Muscle layer of duodenum (tissue), 2 donors: ENCODE results near the gene LRP11.
A peak's percentile ranks its signal among the peaks of the same experiment; 100 is the strongest.
"Not testable (repeated sequence)": the region's sequence is repeated elsewhere in the genome, so short reads cannot be mapped to it uniquely, and the experiment has no call there.

Experiments
- H3K27ac ChIP-seq: one replicate; pipeline ENCODE4 v1.7.0; 2013; ENCODE audit warnings: mild to moderate bottlenecking, low read length
- H3K27me3 ChIP-seq: one replicate; pipeline ENCODE4 v1.7.0; 2013; ENCODE audit warnings: low read depth, mild to moderate bottlenecking, control low read depth, low read length
- H3K36me3 ChIP-seq, 2 donors: one replicate each; pipeline ENCODE4 v1.7.0; 2013; ENCODE audit warnings: low read length in 2 of 2, control low read depth in 1 of 2, mild to moderate bottlenecking in 1 of 2; ENCODE audit not compliant: insufficient read depth in 2 of 2, control insufficient read depth in 1 of 2
- H3K4me1 ChIP-seq, 2 donors: one replicate each; pipeline ENCODE4 v1.7.0; 2013; ENCODE audit warnings: low read length in 2 of 2, mild to moderate bottlenecking in 2 of 2, control low read depth in 1 of 2, moderate library complexity in 1 of 2; ENCODE audit not compliant: insufficient read depth in 2 of 2, control insufficient read depth in 1 of 2
- H3K4me3 ChIP-seq, 2 donors: one replicate each; pipeline ENCODE4 v1.7.0; 2013; ENCODE audit warnings: low read length in 2 of 2, low read depth in 1 of 2, mild to moderate bottlenecking in 1 of 2
- H3K9me3 ChIP-seq, 2 donors: one replicate each; pipeline ENCODE4 v1.7.0; 2013; ENCODE audit warnings: low read length in 2 of 2, control low read depth in 1 of 2, mild to moderate bottlenecking in 1 of 2; ENCODE audit not compliant: control insufficient read depth in 1 of 2
- donor health status: healthy.

LRP11 gene

DNA sequence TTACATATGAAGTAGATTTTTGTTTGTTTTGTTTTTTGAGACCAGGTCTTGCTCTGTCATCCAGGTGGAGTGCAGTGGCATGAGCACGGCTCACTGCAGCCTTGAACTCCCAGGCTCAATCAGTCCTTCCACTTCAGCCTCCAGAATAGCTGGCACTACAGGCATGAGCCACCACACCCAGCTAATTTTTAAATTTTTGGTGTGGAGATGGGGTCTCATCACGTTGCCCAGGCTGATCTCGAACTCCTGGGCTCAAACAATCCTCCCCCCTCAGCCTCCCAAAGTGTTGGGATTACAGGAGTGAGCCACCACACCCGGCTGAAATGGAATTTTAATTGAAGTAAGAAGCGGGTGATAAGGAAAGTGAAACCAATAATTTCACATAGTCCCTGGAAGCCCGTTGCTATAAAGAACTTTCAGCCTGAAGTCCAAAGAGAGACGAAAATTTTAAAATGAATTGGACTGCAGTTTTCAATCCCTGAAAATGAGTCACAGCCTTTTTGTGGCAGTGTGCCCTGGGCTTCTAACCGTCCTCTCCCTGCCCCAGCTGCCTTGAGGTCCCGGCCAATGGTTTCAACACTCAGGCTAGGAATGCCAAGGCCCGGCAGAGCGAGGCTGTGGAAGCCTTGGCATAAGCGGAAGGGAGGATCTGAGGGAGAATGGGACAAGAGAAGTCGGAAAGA, 33.0 kb upstream of the LRP11 start:
- Histone ChIP-seq H3K36me3 (no peaks in the 10 kb centered on the region), H3K9me3 (no peaks in the 10 kb centered on the region), H3K27ac (peak overlapping the region; percentile 74), H3K27me3 (no peaks in the 10 kb centered on the region), H3K4me1 (peaks cover 20 to 29% of the 10 kb centered on the region in 2 donors), H3K4me3 (peak overlapping the region; percentile 47 to 51)

DNA sequence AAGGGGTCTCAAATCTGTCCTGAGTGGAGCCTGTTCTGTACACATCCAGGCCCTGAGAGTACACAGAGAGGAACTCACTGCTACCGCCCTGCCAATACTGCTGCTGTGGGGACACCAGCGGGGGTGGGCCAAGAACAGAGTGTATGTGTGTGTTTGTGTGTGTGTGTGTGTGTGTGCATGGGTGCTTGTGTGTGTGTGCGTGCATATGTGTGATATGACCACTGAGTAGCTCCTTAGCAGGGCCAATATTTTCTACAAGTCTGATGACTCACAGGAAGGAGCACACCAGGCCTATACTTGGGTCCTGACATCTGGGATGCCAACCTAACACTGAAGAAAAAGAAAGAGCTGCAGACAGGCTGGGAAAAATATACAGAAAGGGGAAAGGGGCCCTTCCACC, 32.3 kb upstream of the LRP11 start:
- no peaks in the 10 kb centered on the region for H3K27me3 ChIP-seq
- peaks cover 20 to 29% of the 10 kb centered on the region in 2 donors for H3K4me1 ChIP-seq
- peak overlapping the region in 1 of 2 donors; percentile 47 for H3K4me3 ChIP-seq
- no peaks in the 10 kb centered on the region for H3K36me3 ChIP-seq
- H3K27ac ChIP-seq: peak overlapping the region; percentile 74
- no peaks in the 10 kb centered on the region for H3K9me3 ChIP-seq

DNA sequence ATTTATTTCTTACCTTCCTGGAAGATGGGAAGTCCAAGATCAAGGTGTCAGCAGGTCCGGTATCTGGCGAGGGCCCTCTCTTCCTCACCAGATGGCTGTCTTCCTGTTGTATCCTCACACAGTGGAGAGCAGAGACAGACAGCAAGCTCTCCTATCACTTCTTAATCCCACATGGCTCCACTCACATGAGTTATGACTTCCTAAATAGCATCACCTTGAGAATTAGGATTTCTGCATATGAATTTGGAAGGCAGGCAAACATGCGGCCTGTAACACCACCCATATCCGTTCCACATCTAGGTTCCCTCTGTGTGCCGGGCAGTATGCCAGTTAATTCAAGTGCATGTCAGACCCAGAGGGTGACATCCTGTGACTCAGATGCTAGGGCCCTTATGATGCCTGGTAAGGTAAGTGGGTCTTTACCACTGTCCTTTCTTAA, 31.7 kb upstream of the LRP11 start:
- Histone ChIP-seq H3K4me1 (peaks cover 20 to 29% of the 10 kb centered on the region in 2 donors), H3K27me3 (no peaks in the 10 kb centered on the region), H3K27ac (peak overlapping the region; percentile 30), H3K9me3 (no peaks in the 10 kb centered on the region), H3K4me3 (no peak overlapping the region), H3K36me3 (no peaks in the 10 kb centered on the region)

DNA sequence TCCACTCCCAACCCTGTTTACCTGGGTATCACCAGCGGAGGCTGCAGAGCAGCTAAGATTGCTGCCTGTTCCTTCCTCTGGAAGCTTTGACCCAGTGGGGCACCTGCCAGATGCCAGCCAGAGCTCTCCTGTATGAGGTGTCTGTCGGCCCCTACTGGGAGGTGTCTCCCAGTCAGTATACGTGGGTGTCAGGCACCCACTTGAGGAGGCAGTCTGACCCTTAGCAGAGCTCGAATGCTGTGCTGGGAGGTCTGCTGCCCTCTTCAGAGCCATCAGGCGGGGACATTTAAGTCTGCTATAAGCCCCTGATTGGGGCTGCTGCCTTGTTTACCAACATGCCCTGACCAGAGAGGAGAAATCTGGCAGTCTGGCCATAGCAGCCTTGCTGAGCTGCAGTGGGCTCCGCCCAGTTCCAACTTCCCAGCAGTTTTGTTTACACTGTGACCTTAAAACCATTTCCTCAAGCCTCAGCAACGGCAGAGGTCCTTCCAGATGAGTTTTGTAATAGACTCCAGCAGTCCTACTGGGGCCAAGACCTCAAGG, 31.0 kb upstream of the LRP11 start:
- no peaks in the 10 kb centered on the region for H3K27me3 ChIP-seq
- H3K36me3 ChIP-seq: no peaks in the 10 kb centered on the region

DNA sequence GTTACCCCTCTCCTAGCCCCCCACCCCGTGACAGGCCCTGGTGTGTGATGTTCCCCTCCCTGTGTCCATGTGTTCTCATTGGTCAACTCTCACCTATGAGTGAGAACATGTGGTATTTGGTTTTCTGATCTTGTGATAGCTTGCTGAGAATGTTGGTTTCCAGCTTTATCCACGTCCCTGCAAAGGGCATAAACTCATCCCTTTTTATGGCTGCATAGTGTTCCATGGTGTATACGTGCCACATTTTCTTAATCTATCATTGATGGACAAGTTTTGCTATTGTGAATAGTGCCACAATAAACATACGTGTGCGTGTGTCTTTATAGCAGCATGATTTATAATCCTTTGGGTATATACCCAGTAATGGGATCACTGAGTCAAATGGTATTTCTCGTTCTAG, 27.7 kb upstream of the LRP11 start:
- H3K9me3 ChIP-seq, H3K36me3 ChIP-seq, H3K27ac ChIP-seq, H3K27me3 ChIP-seq, H3K4me3 ChIP-seq: not testable (repeated sequence)
- H3K4me1 ChIP-seq: peaks cover 15 to 20% of the 10 kb centered on the region in 2 donors

More for the DNA sequence above, 31.0 kb upstream of the LRP11 start:
- H3K4me3 ChIP-seq: no peak overlapping the region
- peaks cover 20 to 29% of the 10 kb centered on the region in 2 donors for H3K4me1 ChIP-seq
- no peaks in the 10 kb centered on the region for H3K9me3 ChIP-seq
- peak overlapping the region; percentile 30 for H3K27ac ChIP-seq

DNA sequence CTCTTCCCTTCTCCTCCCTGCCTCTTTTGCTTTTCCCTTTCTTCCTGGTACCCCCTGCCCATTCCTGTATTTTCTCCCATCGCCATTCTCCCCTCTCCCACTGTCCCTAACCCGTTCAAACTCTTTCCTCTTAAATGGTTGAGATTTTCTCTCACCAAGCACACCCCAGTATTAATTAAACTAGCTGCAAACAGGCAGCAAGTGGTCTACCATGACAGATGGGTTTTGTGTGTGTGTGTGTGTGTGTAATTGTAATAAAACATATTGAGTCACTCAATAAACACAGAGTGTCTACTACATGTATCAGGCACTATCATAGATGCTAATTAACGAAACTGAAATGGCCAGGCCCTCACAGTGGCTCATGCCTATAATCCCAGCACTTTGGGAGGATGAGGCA, 27.1 kb upstream of the LRP11 start:
- no peaks in the 10 kb centered on the region for H3K36me3 ChIP-seq
- H3K9me3 ChIP-seq: no peaks in the 10 kb centered on the region
- H3K4me1 ChIP-seq: peaks cover 10 to 14% of the 10 kb centered on the region in 2 donors
- no peak overlapping the region for H3K4me3 ChIP-seq
- no peaks in the 10 kb centered on the region for H3K27me3 ChIP-seq
- H3K27ac ChIP-seq: no peak overlapping the region

DNA sequence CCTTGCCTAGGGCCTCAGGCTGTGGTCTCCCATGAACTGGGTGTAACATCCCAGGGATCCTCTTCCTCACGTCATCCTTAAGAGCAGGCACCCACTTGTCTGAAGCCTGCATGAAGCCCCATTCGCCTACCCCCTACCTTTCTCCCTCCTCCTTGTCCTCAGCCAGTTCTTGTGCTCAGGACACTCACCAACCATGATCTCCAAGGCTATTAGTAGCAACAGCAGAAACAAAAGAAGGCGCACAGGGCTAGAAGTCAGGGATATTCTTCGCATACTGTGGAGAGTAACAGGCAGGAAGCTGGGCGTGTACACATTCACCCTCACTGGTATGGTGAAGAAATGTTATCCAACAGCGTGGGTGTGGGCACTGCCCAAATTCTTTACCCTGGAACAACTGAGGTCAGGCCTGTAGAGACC, 26.5 kb upstream of the LRP11 start:
- Histone ChIP-seq H3K27ac (no peak overlapping the region), H3K4me1 (peaks cover 4 to 8% of the 10 kb centered on the region in 2 donors), H3K27me3 (no peaks in the 10 kb centered on the region), H3K9me3 (no peaks in the 10 kb centered on the region), H3K4me3 (no peak overlapping the region), H3K36me3 (no peaks in the 10 kb centered on the region)

DNA sequence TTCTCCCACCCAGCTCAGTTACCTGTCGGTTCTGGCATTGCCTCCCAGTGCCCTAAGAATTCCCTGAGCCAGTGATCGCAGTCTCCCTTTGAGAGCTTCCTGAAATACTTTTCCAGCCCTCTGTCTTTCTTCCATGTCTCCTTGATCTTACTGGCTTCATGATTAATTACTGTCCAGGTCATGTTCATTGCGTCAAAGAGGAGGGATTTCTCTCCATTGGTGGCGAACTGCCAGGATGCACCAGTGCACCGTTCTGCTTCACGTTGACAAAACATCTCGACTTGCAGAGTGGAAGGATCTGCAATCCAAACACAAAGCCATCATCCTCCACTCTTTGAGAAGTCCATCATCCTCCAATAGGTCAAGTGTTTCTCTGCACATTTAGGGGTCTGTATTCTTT, 25.2 kb upstream of the LRP11 start:
- Histone ChIP-seq H3K4me3 (no peak overlapping the region), H3K27ac (no peak overlapping the region), H3K9me3 (no peaks in the 10 kb centered on the region), H3K4me1 (no peaks in the 10 kb centered on the region), H3K27me3 (no peaks in the 10 kb centered on the region), H3K36me3 (no peaks in the 10 kb centered on the region)

DNA sequence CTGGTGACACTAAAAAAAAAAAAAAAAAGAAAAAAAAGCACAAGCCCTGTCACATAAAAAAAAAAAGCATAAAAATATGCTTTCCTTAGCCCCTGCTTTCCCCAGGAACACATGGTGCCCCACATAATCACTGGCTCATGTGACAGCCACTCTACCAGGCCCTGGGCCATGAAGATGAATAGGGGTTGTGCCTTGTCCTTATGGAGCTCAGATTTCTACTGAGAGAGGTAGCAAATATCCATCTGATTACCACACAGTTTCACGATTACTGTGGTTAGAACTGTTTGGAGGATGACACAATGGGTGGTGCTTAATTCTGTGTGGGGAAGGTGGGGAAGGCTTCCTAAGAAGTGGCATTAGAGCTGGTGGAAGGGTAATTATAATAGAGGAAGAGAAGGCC, 24.5 kb upstream of the LRP11 start:
- H3K27ac ChIP-seq: no peak overlapping the region
- H3K27me3 ChIP-seq: no peaks in the 10 kb centered on the region
- no peaks in the 10 kb centered on the region for H3K36me3 ChIP-seq

DNA sequence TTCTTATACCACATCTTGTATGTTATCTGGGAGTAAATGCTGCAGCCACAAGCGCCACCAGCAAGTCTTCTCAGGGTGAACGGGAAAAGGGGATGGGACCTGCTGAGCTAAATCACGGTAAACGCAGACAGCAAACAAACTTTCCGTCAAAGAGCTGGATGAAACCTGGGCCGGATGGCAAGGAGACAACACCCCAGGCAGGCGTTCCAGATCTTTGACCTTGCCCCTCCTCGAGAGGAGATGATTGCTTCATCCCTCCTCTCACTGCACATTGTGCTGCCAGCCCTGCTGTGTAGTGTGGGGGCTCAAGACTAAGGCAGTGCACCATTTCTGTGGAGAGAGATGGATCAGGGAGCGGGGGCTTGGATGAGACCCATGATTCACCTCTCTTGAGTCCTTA, 23.9 kb upstream of the LRP11 start:
- no peaks in the 10 kb centered on the region for H3K36me3 ChIP-seq
- H3K27ac ChIP-seq: no peak overlapping the region
- H3K27me3 ChIP-seq: no peaks in the 10 kb centered on the region
- H3K4me1 ChIP-seq: no peaks in the 10 kb centered on the region
- H3K4me3 ChIP-seq: no peak overlapping the region
- H3K9me3 ChIP-seq: no peaks in the 10 kb centered on the region

More for the DNA sequence above, 24.5 kb upstream of the LRP11 start:
- Histone ChIP-seq H3K4me3 (no peak overlapping the region), H3K9me3 (no peaks in the 10 kb centered on the region), H3K4me1 (no peaks in the 10 kb centered on the region)

DNA sequence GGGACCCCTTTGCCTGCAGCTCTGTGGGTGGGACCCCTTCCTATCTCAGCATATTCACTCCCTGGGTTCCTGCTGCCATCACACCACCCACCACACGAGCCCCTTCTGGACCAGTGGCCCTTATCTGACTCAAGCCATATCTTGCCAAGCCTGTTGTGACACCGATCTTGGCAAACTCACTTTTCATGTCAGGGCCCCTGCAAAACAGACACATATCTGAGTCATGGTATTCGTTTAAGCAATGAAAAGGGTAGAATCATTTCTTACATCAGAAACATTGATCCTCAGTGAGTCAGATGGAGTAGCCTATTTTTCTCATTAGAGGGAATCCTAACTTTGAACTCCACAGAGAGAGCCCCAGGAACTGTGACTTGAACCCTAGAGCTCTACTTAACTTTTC, 23.2 kb upstream of the LRP11 start:
- H3K36me3 ChIP-seq: no peaks in the 10 kb centered on the region
- no peak overlapping the region for H3K27ac ChIP-seq
- H3K4me1 ChIP-seq: no peaks in the 10 kb centered on the region
- no peak overlapping the region for H3K4me3 ChIP-seq
- no peaks in the 10 kb centered on the region for H3K27me3 ChIP-seq
- no peaks in the 10 kb centered on the region for H3K9me3 ChIP-seq

DNA sequence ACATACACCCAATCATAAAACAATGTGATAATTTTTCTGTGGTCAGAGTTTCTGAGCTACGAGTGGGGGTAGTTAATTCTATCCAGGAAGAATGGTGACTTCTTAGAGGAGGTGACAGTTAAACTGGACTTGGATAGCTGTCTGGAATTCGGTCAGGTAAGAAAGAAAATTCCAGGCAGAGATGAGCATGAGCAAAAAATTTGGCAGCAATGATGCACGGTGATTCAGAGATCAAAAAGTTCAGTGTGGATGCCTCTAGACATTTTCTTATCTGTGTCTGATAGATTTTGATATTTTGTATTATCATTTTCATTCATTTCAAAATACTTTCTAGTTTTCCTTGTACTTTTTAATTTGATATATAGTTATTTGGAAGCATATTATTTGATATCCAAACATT, 21.7 kb upstream of the LRP11 start:
- Histone ChIP-seq H3K27ac (no peak overlapping the region), H3K36me3 (no peaks in the 10 kb centered on the region), H3K9me3 (no peaks in the 10 kb centered on the region), H3K27me3 (no peaks in the 10 kb centered on the region), H3K4me1 (no peaks in the 10 kb centered on the region), H3K4me3 (no peak overlapping the region)
